Caco-2 (cell line): ENCODE results near the gene EOLA1. TPM values are rescaled to one million over a fixed set of nuclear protein-coding genes. Genes with fewer than 3 reads are reported as not detected.

Experiments
- BruUV-seq: library from RNA; stranded (reverse); fragments of 400-500 nt; replicated peaks from 2 replicates; lab custom pipeline; 2021; lab: Mats Ljungman, UMichigan
- CTCF ChIA-PET: fragments of 300-600 bp; sonication (Branson Sonifier 250); formaldehyde crosslinking; loops from one replicate; lab custom pipeline; 2022; ENCODE audit warnings: antibody characterized with exemption; lab: Charles Lee
- POLR2A ChIA-PET: fragments of 300-600 bp; sonication (Branson Sonifier 250); formaldehyde crosslinking; loops from one replicate; lab custom pipeline; 2022; ENCODE audit warnings: antibody characterized with exemption; lab: Charles Lee
- DNase-seq, 2 experiments: peaks; one replicate each; pipeline versions ENCODE4 v3.0.0 to v3.0.0-alpha.2; 2020 to 2022
- H3K27me3 ChIP-seq: replicated peaks from 2 replicates; pipeline ENCODE4 v1.6.0; 2011; ENCODE audit warnings: low read length; ENCODE audit not compliant: control insufficient read depth, insufficient read depth
- H3K36me3 ChIP-seq: 2 replicates; pipeline ENCODE4 v1.5.1; 2011; ENCODE audit warnings: low read length; ENCODE audit not compliant: control insufficient read depth, insufficient read depth
- H3K4me1 ChIP-seq: fragments of 250-450 bp; sonication (Bioruptor Pico); 2 replicates; pipeline ENCODE4 v1.5.1; 2020; ENCODE audit warnings: mild to moderate bottlenecking
- H3K4me3 ChIP-seq: 2 replicates; pipeline ENCODE4 v1.5.1; 2011; ENCODE audit warnings: low read depth, mild to moderate bottlenecking, control low read depth, low read length
- H3K9me3 ChIP-seq: fragments of 250-450 bp; sonication (Bioruptor Pico); 2 replicates; pipeline ENCODE4 v1.5.1; 2020; ENCODE audit warnings: mild to moderate bottlenecking, moderate library complexity
- H3K27ac Mint-ChIP-seq: one replicate; pipeline ENCODE4 v1.8.0; 2022; ENCODE audit warnings: mixed read lengths; ENCODE audit not compliant: unreplicated experiment
- H3K27me3 Mint-ChIP-seq: one replicate; pipeline ENCODE4 v1.8.0; 2022; ENCODE audit warnings: mixed read lengths; ENCODE audit not compliant: insufficient read depth, unreplicated experiment
- H3K36me3 Mint-ChIP-seq: one replicate; pipeline ENCODE4 v1.8.0; 2022; ENCODE audit warnings: mild to moderate bottlenecking, mixed read lengths; ENCODE audit not compliant: insufficient read depth, unreplicated experiment
- H3K4me1 Mint-ChIP-seq: one replicate; pipeline ENCODE4 v1.8.0; 2022; ENCODE audit warnings: low read depth, mixed read lengths; ENCODE audit not compliant: unreplicated experiment
- H3K4me3 Mint-ChIP-seq: one replicate; pipeline ENCODE4 v1.8.0; 2022; ENCODE audit warnings: mild to moderate bottlenecking, moderate library complexity, mixed read lengths; ENCODE audit not compliant: unreplicated experiment
- H3K9me3 Mint-ChIP-seq: one replicate; pipeline ENCODE4 v1.8.0; 2022; ENCODE audit warnings: mixed read lengths; ENCODE audit not compliant: unreplicated experiment
- CTCF ChIP-seq, 2 experiments: fragments of 200-600 bp in 1 of 2; IDR thresholded peaks; 1 replicate in 1 of 2; 2 replicates in 1 of 2; pipeline versions ENCODE4 v1.5.1 to v1.8.0; 2011 to 2022; ENCODE audit warnings: antibody characterized with exemption in 1 of 2, control low read depth in 1 of 2, inconsistent platforms in 1 of 2, low read depth in 1 of 2, low read length in 1 of 2, mild to moderate bottlenecking in 1 of 2, moderate library complexity in 1 of 2; ENCODE audit not compliant: insufficient read depth in 1 of 2, severe bottlenecking in 1 of 2, unreplicated experiment in 1 of 2
- intact Hi-C: fragments of 100-400 bp; cut with micrococcal nuclease; formaldehyde crosslinking; loops from one replicate; pipeline ENCODE4 v1.10.0; 2022; ENCODE audit not compliant: unreplicated experiment
- total RNA-seq: library from RNA; stranded (reverse); gene quantifications from 2 replicates; pipeline ENCODE4 v1.2.3, GENCODE V29; 2022

The EOLA1 gene
- total RNA-seq, 1 experiment from 2014 or later: 10.2 TPM

- Histone ChIP-seq H3K9me3 (no peaks in the 10 kb centered on the region), H3K27me3 (no peaks in the 10 kb centered on the region), H3K4me1 (peaks cover 35% of the 10 kb centered on the region), H3K36me3 (no peaks in the 10 kb centered on the region; the same call in 1 of the 2 replicates), H3K4me3 (no peak overlapping the region)
- H3K4me1 Mint-ChIP-seq: no peaks in the 10 kb centered on the region
- H3K27me3 Mint-ChIP-seq: no peaks in the 10 kb centered on the region
- BruUV-seq: no TSS peak
- intact Hi-C loops: no loop called here
- H3K36me3 Mint-ChIP-seq: peaks cover 38% of the 10 kb centered on the region
- DNase-seq: no peak
- no peak overlapping the region for H3K4me3 Mint-ChIP-seq
- no peak for TF ChIP-seq CTCF (IDR thresholded peaks at IDR 0.05; ENCODE audit: insufficient read depth in 1 of 2, low read depth in 1 of 2, low read length in 1 of 2, severe bottlenecking in 1 of 2, unreplicated experiment in 1 of 2)
- H3K9me3 Mint-ChIP-seq: no peaks in the 10 kb centered on the region
- H3K27ac Mint-ChIP-seq: no peak overlapping the region
- ChIA-PET CTCF (interaction anchor here (1.0 to 1.6 kb wide), 3 partner anchors 19 to 377 kb away, joined by 3 to 5 read pairs (median 3); no protein-coding TSS in a partner anchor), POLR2A (no interaction called here)
Measured at GRCh38 chrX:149493567-149494562, 46.9 kb upstream of the EOLA1 start.

- H3K4me1 Mint-ChIP-seq: no peaks in the 10 kb centered on the region
- no TSS peak for BruUV-seq
- DNase-seq: peak in 1 of 2 experiments; percentile 29
- no peak overlapping the region for H3K4me3 Mint-ChIP-seq
- Histone ChIP-seq H3K27me3 (no peaks in the 10 kb centered on the region), H3K4me3 (no peak overlapping the region), H3K4me1 (peaks cover 35% of the 10 kb centered on the region), H3K9me3 (no peaks in the 10 kb centered on the region), H3K36me3 (no peaks in the 10 kb centered on the region; the same call in 1 of the 2 replicates)
- intact Hi-C loops: loop anchor here (1.0 kb wide), 1 partner anchor 16 kb away; no protein-coding TSS in a partner anchor
- no peaks in the 10 kb centered on the region for H3K9me3 Mint-ChIP-seq
- ChIA-PET CTCF (interaction anchor here (1.0 to 1.6 kb wide), 2 partner anchors 44 to 376 kb away, joined by 3 to 5 read pairs; no protein-coding TSS in a partner anchor), POLR2A (interaction anchor here (0.6 kb wide), 2 partner anchors 10 to 45 kb away, joined by 5 to 6 read pairs; partner anchors contain the start of gene IDS)
- TF ChIP-seq CTCF (IDR thresholded peaks at IDR 0.05; ENCODE audit: insufficient read depth in 1 of 2, low read depth in 1 of 2, low read length in 1 of 2, severe bottlenecking in 1 of 2, unreplicated experiment in 1 of 2): no peak
- peaks cover 35% of the 10 kb centered on the region for H3K36me3 Mint-ChIP-seq
- H3K27ac Mint-ChIP-seq: peak overlapping the region; percentile 42
- no peaks in the 10 kb centered on the region for H3K27me3 Mint-ChIP-seq
Measured at GRCh38 chrX:149494844-149495565, 45.8 kb upstream of the EOLA1 start.
